WTC11 (cell line): Measurements from ENCODE around the gene THSD7B. TPM values are rescaled to one million over a fixed set of nuclear protein-coding genes. Genes with fewer than 3 reads are reported as not detected.

Experiments used
- ATAC-seq: fragments of 200-7000 bp; cut with Tn5 transposase; 2 replicates; pipeline ENCODE4 v1.10.0; 2021; ENCODE audit warnings: mild to moderate bottlenecking, moderate library complexity
- CTCF ChIA-PET: fragments of 300-600 bp; sonication (Branson Sonifier 250); formaldehyde crosslinking; loops from one replicate; lab custom pipeline; 2021; ENCODE audit warnings: antibody characterized with exemption; lab: Charles Lee
- POLR2A ChIA-PET: fragments of 350-600 bp; sonication (Branson Sonifier 250); formaldehyde crosslinking; loops from one replicate; lab custom pipeline; 2021; ENCODE audit warnings: antibody characterized with exemption; lab: Charles Lee
- DNase-seq: peaks from one replicate; pipeline ENCODE4 v3.0.0; 2021; ENCODE audit warnings: low spot score
- H3K27ac Mint-ChIP-seq: 2 replicates; pipeline ENCODE4 v1.8.0; 2021; ENCODE audit warnings: mixed read lengths
- H3K27me3 Mint-ChIP-seq: 2 replicates; pipeline ENCODE4 v1.8.0; 2021; ENCODE audit warnings: low read depth, mild to moderate bottlenecking, moderate library complexity, mixed read lengths
- H3K36me3 Mint-ChIP-seq: 2 replicates; pipeline ENCODE4 v1.8.0; 2021; ENCODE audit warnings: mixed read lengths
- H3K4me1 Mint-ChIP-seq: 2 replicates; pipeline ENCODE4 v1.8.0; 2022; ENCODE audit warnings: mixed read lengths
- H3K4me3 Mint-ChIP-seq: 2 replicates; pipeline ENCODE4 v1.8.0; 2021; ENCODE audit warnings: mild to moderate bottlenecking, moderate library complexity, mixed read lengths
- H3K9me3 Mint-ChIP-seq: 2 replicates; pipeline ENCODE4 v1.8.0; 2021; ENCODE audit warnings: mixed read lengths
- ATF1 ChIP-seq: sonication (generic); formaldehyde crosslinking; IDR thresholded peaks from 2 replicates; pipeline ENCODE4 v1.8.1; 2023; ENCODE audit warnings: mild to moderate bottlenecking, moderate library complexity, missing genetic modification reagents
- ATF3 ChIP-seq: sonication (generic); formaldehyde crosslinking; conservative IDR thresholded peaks from 2 replicates; pipeline ENCODE4 v1.8.1; 2022; ENCODE audit warnings: mild to moderate bottlenecking, missing genetic modification reagents
- E2F5 ChIP-seq: sonication (generic); formaldehyde crosslinking; IDR thresholded peaks from 2 replicates; pipeline ENCODE4 v1.8.1; 2022; ENCODE audit warnings: mild to moderate bottlenecking, moderate library complexity, missing genetic modification reagents
- FOXJ3 ChIP-seq: sonication (generic); formaldehyde crosslinking; IDR thresholded peaks from 2 replicates; pipeline ENCODE4 v1.9.0; 2021; ENCODE audit warnings: missing genetic modification reagents, mild to moderate bottlenecking, borderline replicate concordance
- FOXK1 ChIP-seq: sonication (generic); formaldehyde crosslinking; IDR thresholded peaks from 2 replicates; pipeline ENCODE4 v1.8.0; 2022; ENCODE audit warnings: mild to moderate bottlenecking, moderate library complexity, missing genetic modification reagents
- GTF2I ChIP-seq: fragments of 250-450 bp; sonication (Bioruptor Pico); conservative IDR thresholded peaks from 2 replicates; pipeline ENCODE4 v1.4.0; 2021; ENCODE audit warnings: mild to moderate bottlenecking
- HMGA2 ChIP-seq: fragments of 250-450 bp; sonication (Bioruptor Pico); IDR thresholded peaks from 2 replicates; pipeline ENCODE4 v1.4.0; 2021; ENCODE audit warnings: mild to moderate bottlenecking, moderate library complexity
- NFYB ChIP-seq: sonication (generic); formaldehyde crosslinking; conservative IDR thresholded peaks from 2 replicates; pipeline ENCODE4 v1.8.0; 2022; ENCODE audit warnings: low read depth, missing genetic modification reagents
- NR1H2 ChIP-seq: sonication (generic); formaldehyde crosslinking; IDR thresholded peaks from 2 replicates; pipeline ENCODE4 v1.9.0; 2021; ENCODE audit warnings: mild to moderate bottlenecking, moderate library complexity, missing genetic modification reagents
- NR2C2 ChIP-seq: sonication (generic); formaldehyde crosslinking; IDR thresholded peaks from 2 replicates; pipeline ENCODE4 v1.8.0; 2022; ENCODE audit warnings: mild to moderate bottlenecking, missing genetic modification reagents
- RELA ChIP-seq: sonication (generic); formaldehyde crosslinking; IDR thresholded peaks from 2 replicates; pipeline ENCODE4 v1.8.1; 2022; ENCODE audit warnings: missing genetic modification reagents, mild to moderate bottlenecking, borderline replicate concordance
- SMAD4 ChIP-seq: sonication (generic); formaldehyde crosslinking; IDR thresholded peaks from 2 replicates; pipeline ENCODE4 v1.8.0; 2022; ENCODE audit warnings: mild to moderate bottlenecking, missing genetic modification reagents
- ZNF121 ChIP-seq: sonication (generic); formaldehyde crosslinking; IDR thresholded peaks from 2 replicates; pipeline ENCODE4 v1.8.0; 2023; ENCODE audit warnings: missing genetic modification reagents
- ZNF138 ChIP-seq: sonication (generic); formaldehyde crosslinking; conservative IDR thresholded peaks from 2 replicates; pipeline ENCODE4 v1.8.1; 2022; ENCODE audit warnings: mild to moderate bottlenecking, moderate library complexity, missing genetic modification reagents
- ZNF263 ChIP-seq: sonication (generic); formaldehyde crosslinking; IDR thresholded peaks from 2 replicates; pipeline ENCODE4 v1.8.1; 2022; ENCODE audit warnings: low read depth, mild to moderate bottlenecking, moderate library complexity, missing genetic modification reagents
- ZNF317 ChIP-seq: sonication (generic); formaldehyde crosslinking; IDR thresholded peaks from 2 replicates; pipeline ENCODE4 v1.8.1; 2023; ENCODE audit warnings: low read depth, mild to moderate bottlenecking, moderate library complexity, missing genetic modification reagents, borderline replicate concordance
- ZNF512 ChIP-seq: sonication (generic); formaldehyde crosslinking; IDR thresholded peaks from 2 replicates; pipeline ENCODE4 v1.8.1; 2022; ENCODE audit warnings: missing genetic modification reagents, borderline replicate concordance
- total RNA-seq: library from RNA; stranded (reverse); gene quantifications from 3 replicates; pipeline ENCODE4 v1.2.3, GENCODE V29; 2021
- TF ChIP-seq, protein P1 (sequence below): sonication (generic); formaldehyde crosslinking; IDR thresholded peaks from 2 replicates; pipeline ENCODE4 v1.8.0; 2023; ENCODE audit warnings: missing genetic modification reagents, mild to moderate bottlenecking, borderline replicate concordance
- TF ChIP-seq, protein P2 (sequence below): sonication (generic); formaldehyde crosslinking; IDR thresholded peaks from 2 replicates; pipeline ENCODE4 v1.8.1; 2023; ENCODE audit warnings: mild to moderate bottlenecking, missing genetic modification reagents
- TF ChIP-seq, protein P3 (sequence below): fragments of 250-450 bp; sonication (Bioruptor Pico); IDR thresholded peaks from 2 replicates; pipeline ENCODE4 v1.9.0; 2021; ENCODE audit warnings: moderate library complexity, mild to moderate bottlenecking, inconsistent platforms, borderline replicate concordance
- TF ChIP-seq, protein P4 (sequence below): sonication (generic); formaldehyde crosslinking; IDR thresholded peaks from 2 replicates; pipeline ENCODE4 v1.8.0; 2023; ENCODE audit warnings: missing genetic modification reagents

THSD7B gene
- total RNA-seq, 1 experiment from 2014 or later = 2.9 TPM

DNA sequence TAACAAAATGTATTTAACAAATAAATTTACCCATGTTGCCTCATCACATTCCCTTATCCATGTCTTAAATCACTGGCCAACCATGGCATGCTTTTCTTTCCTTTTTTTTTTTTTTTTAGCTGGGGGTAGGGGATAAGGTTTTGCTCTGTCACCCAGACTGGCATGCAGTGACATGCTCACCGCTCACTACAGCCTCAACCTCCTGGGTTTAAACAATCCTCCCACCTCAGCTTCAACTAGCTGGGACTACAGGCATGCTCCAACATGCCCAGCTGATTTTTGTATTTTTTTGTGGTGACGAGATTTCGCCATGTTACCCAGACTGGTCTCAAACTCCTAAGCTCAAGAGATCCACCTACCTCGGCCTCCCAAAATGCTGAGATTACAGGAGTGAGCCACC, 266.4 kb downstream of the THSD7B start (continued):
- no peak for TF ChIP-seq HMGA2
- no peak for TF ChIP-seq NFYB (CRISPR knock-in tag)
- TF ChIP-seq GTF2I = no peak
- no peak for TF ChIP-seq FOXK1 (CRISPR knock-in tag)
- no peak for TF ChIP-seq ZNF512 (CRISPR knock-in tag)

GRCh38 chr2:137036619-137037018, 271.3 kb downstream of the THSD7B start:
- Mint-ChIP-seq H3K27me3 (no peaks in the 10 kb centered on the region), H3K27ac (no peak overlapping the region)
- DNase-seq = no peak
- TF ChIP-seq GTF2I (no peak), ZNF121 (CRISPR knock-in tag) (no peak), NR1H2 (CRISPR knock-in tag) (no peak), NR2C2 (CRISPR knock-in tag) (no peak), FOXJ3 (CRISPR knock-in tag) (no peak), ZNF263 (no peak), E2F5 (CRISPR knock-in tag) (no peak), ZNF138 (no peak), ATF3 (no peak), SMAD4 (no peak), ZNF317 (CRISPR knock-in tag) (no peak), ATF1 (CRISPR knock-in tag) (no peak), ZNF512 (CRISPR knock-in tag) (no peak), RELA (CRISPR knock-in tag) (no peak), NFYB (CRISPR knock-in tag) (no peak)
- TF ChIP-seq, protein P1, sequence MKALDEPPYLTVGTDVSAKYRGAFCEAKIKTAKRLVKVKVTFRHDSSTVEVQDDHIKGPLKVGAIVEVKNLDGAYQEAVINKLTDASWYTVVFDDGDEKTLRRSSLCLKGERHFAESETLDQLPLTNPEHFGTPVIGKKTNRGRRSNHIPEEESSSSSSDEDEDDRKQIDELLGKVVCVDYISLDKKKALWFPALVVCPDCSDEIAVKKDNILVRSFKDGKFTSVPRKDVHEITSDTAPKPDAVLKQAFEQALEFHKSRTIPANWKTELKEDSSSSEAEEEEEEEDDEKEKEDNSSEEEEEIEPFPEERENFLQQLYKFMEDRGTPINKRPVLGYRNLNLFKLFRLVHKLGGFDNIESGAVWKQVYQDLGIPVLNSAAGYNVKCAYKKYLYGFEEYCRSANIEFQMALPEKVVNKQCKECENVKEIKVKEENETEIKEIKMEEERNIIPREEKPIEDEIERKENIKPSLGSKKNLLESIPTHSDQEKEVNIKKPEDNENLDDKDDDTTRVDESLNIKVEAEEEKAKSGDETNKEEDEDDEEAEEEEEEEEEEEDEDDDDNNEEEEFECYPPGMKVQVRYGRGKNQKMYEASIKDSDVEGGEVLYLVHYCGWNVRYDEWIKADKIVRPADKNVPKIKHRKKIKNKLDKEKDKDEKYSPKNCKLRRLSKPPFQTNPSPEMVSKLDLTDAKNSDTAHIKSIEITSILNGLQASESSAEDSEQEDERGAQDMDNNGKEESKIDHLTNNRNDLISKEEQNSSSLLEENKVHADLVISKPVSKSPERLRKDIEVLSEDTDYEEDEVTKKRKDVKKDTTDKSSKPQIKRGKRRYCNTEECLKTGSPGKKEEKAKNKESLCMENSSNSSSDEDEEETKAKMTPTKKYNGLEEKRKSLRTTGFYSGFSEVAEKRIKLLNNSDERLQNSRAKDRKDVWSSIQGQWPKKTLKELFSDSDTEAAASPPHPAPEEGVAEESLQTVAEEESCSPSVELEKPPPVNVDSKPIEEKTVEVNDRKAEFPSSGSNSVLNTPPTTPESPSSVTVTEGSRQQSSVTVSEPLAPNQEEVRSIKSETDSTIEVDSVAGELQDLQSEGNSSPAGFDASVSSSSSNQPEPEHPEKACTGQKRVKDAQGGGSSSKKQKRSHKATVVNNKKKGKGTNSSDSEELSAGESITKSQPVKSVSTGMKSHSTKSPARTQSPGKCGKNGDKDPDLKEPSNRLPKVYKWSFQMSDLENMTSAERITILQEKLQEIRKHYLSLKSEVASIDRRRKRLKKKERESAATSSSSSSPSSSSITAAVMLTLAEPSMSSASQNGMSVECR (CRISPR knock-in tag) = no peak
- TF ChIP-seq, protein P2, sequence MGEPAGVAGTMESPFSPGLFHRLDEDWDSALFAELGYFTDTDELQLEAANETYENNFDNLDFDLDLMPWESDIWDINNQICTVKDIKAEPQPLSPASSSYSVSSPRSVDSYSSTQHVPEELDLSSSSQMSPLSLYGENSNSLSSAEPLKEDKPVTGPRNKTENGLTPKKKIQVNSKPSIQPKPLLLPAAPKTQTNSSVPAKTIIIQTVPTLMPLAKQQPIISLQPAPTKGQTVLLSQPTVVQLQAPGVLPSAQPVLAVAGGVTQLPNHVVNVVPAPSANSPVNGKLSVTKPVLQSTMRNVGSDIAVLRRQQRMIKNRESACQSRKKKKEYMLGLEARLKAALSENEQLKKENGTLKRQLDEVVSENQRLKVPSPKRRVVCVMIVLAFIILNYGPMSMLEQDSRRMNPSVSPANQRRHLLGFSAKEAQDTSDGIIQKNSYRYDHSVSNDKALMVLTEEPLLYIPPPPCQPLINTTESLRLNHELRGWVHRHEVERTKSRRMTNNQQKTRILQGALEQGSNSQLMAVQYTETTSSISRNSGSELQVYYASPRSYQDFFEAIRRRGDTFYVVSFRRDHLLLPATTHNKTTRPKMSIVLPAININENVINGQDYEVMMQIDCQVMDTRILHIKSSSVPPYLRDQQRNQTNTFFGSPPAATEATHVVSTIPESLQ (CRISPR knock-in tag) = no peak
- TF ChIP-seq, protein P3, sequence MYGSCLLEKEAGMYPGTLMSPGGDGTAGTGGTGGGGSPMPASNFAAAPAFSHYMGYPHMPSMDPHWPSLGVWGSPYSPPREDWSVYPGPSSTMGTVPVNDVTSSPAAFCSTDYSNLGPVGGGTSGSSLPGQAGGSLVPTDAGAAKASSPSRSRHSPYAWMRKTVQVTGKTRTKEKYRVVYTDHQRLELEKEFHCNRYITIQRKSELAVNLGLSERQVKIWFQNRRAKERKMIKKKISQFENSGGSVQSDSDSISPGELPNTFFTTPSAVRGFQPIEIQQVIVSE = no peak
- TF ChIP-seq, protein P4, sequence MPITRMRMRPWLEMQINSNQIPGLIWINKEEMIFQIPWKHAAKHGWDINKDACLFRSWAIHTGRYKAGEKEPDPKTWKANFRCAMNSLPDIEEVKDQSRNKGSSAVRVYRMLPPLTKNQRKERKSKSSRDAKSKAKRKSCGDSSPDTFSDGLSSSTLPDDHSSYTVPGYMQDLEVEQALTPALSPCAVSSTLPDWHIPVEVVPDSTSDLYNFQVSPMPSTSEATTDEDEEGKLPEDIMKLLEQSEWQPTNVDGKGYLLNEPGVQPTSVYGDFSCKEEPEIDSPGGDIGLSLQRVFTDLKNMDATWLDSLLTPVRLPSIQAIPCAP (CRISPR knock-in tag) = no peak
- TF ChIP-seq, all 79 proteins: peak for 0
- no peak overlapping the region for H3K4me3 Mint-ChIP-seq
- H3K9me3 Mint-ChIP-seq = 0 out of 2 replicates have a peak, but pooled peaks cover 7% of the 10 kb centered on the region
- POLR2A ChIA-PET = no interaction called here
- ATAC-seq = no peak
- CTCF ChIA-PET = no interaction called here
- H3K36me3 Mint-ChIP-seq = no peaks in the 10 kb centered on the region
- H3K4me1 Mint-ChIP-seq = peaks cover 3% of the 10 kb centered on the region; the same call in 1 of the 2 replicates
